Measurements from ENCODE around the gene RXRG.
"Not testable (repeated sequence)": the region's sequence is repeated elsewhere in the genome, so short reads cannot be mapped to it uniquely, and the experiment has no call there.

DNA sequence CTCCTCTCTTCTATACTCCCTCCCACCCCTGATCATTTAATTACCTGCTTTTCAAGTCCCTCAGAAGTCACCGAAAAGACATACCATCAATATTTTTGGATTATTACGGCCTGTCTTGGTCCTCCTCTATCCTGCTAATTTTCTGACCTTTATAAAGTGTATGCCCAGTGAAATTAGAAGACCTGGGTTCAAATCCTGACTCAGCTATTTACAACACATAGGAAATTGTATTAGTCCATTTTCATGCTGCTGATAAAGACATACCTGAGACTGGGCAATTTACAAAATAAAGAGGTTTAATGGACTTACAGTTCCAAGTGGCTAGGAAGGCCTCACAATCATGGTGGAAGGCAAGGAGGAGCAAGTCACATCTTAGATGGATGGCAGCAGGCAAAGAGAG, 14.8 kb upstream of the RXRG start:
- TF ChIP-seq, protein P1, sequence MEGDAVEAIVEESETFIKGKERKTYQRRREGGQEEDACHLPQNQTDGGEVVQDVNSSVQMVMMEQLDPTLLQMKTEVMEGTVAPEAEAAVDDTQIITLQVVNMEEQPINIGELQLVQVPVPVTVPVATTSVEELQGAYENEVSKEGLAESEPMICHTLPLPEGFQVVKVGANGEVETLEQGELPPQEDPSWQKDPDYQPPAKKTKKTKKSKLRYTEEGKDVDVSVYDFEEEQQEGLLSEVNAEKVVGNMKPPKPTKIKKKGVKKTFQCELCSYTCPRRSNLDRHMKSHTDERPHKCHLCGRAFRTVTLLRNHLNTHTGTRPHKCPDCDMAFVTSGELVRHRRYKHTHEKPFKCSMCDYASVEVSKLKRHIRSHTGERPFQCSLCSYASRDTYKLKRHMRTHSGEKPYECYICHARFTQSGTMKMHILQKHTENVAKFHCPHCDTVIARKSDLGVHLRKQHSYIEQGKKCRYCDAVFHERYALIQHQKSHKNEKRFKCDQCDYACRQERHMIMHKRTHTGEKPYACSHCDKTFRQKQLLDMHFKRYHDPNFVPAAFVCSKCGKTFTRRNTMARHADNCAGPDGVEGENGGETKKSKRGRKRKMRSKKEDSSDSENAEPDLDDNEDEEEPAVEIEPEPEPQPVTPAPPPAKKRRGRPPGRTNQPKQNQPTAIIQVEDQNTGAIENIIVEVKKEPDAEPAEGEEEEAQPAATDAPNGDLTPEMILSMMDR (conservative IDR thresholded peaks at IDR 0.05; ENCODE audit: low read depth, low read length) = not testable (repeated sequence)
- TF ChIP-seq EZH2 (IDR thresholded peaks at IDR 0.05; ENCODE audit: low read length, unreplicated experiment); EZH2phosphoT487 (IDR thresholded peaks at IDR 0.05; ENCODE audit: borderline replicate concordance, low read length): not testable (repeated sequence)
